Prostate gland (tissue), 2 donors: ENCODE results near the gene RASAL2. TPM values are rescaled to one million over a fixed set of nuclear protein-coding genes. Genes with fewer than 3 reads are reported as not detected.

Experiments used
- DNase-seq: peaks from one replicate; pipeline ENCODE4 v3.0.0-alpha.2; 2019; ENCODE audit warnings: low spot score
- H3K27ac ChIP-seq, 2 donors: fragments of 200-600 bp; sonication (generic); 2 replicates each; pipeline ENCODE4 v1.5.1; 2017 to 2019
- H3K27me3 ChIP-seq: fragments of 200-600 bp; sonication (generic); replicated peaks from 2 replicates; pipeline ENCODE4 v1.5.1; 2019; ENCODE audit not compliant: insufficient read depth
- H3K36me3 ChIP-seq, 2 donors: fragments of 200-600 bp; sonication (generic); 1 replicate in 1 of 2; 2 replicates in 1 of 2; pipeline versions ENCODE4 v1.5.1 to v1.8.1; 2017 to 2019
- H3K4me1 ChIP-seq: fragments of 200-600 bp; sonication (generic); replicated peaks from 2 replicates; pipeline ENCODE4 v1.5.1; 2019
- H3K4me3 ChIP-seq, 2 donors: fragments of 200-600 bp; sonication (generic); 2 replicates each; pipeline ENCODE4 v1.5.1; 2017 to 2019
- H3K9me3 ChIP-seq: fragments of 200-600 bp; sonication (generic); 2 replicates; pipeline ENCODE4 v1.5.1; 2017
- CTCF ChIP-seq, 4 experiments: fragments of 200-600 bp in 2 of 4; fragments of 450-650 bp in 2 of 4; sonication (generic) in 2 of 4; IDR thresholded peaks; 1 replicate in 3 of 4; 2 replicates in 1 of 4; pipeline ENCODE4 v1.5.1; 2016 to 2019; ENCODE audit warnings: antibody characterized with exemption in 4 of 4, mild to moderate bottlenecking in 2 of 4, moderate library complexity in 2 of 4
- POLR2A ChIP-seq: fragments of 450-650 bp; IDR thresholded peaks from one replicate; pipeline ENCODE4 v1.6.1; 2016; ENCODE audit warnings: antibody characterized with exemption, mild to moderate bottlenecking
- POLR2AphosphoS5 ChIP-seq: sonication (generic); formaldehyde crosslinking; IDR thresholded peaks from one replicate; pipeline ENCODE4 v1.6.1; 2017; ENCODE audit warnings: antibody characterized with exemption
- WGBS: methylation state at CpG from one replicate; pipeline ENCODE4 v1.1.5; 2018; 5-methylcytosine and 5-hydroxymethylcytosine counted together
- intact Hi-C: fragments of 100-400 bp; cut with DNase I; formaldehyde crosslinking; loops from one replicate; pipeline ENCODE4 v1.14.2; 2022
- total RNA-seq, 2 donors: library from RNA; depleted of rRNA; stranded (reverse); fragments of >200 nt; gene quantifications; one replicate each; pipeline ENCODE4 v1.1.0, GENCODE V29; 2016

The RASAL2 gene
- total RNA-seq, 2 donors from 2014 or later = 9.2 to 36.9 TPM

GRCh38 chr1:178368208-178368607 lies 274.3 kb downstream of the RASAL2 start:
- TF ChIP-seq POLR2A = no peak
- no peak for TF ChIP-seq CTCF (IDR thresholded peaks at IDR 0.05)
- no peak for TF ChIP-seq POLR2AphosphoS5
- Histone ChIP-seq H3K4me3 (no peak overlapping the region), H3K27ac (no peak overlapping the region), H3K36me3 (no peaks in the 10 kb centered on the region), H3K27me3 (no peaks in the 10 kb centered on the region), H3K4me1 (no peaks in the 10 kb centered on the region), H3K9me3 (no peaks in the 10 kb centered on the region)
- intact Hi-C loops = no loop called here
- WGBS = 88% methylated on average over 3 of the region's 3 CpGs
- DNase-seq = no peak

- intact Hi-C loops = no loop called here
- no peak overlapping the region for H3K27ac ChIP-seq
- 2% methylated on average over 6 of the region's 6 CpGs for WGBS
Observed at GRCh38 chr1:178371235-178371634, 277.3 kb downstream of the RASAL2 start.

GRCh38 chr1:178371933-178372388 lies 278.1 kb downstream of the RASAL2 start:
- intact Hi-C loops = no loop called here
- no peaks in the 10 kb centered on the region for H3K9me3 ChIP-seq
- no peak for DNase-seq
- TF ChIP-seq POLR2A (no peak), POLR2AphosphoS5 (no peak), CTCF (IDR thresholded peaks at IDR 0.05) (no peak)
- no peak overlapping the region for H3K27ac ChIP-seq
- no peaks in the 10 kb centered on the region for H3K4me1 ChIP-seq
- H3K36me3 ChIP-seq = no peaks in the 10 kb centered on the region
- WGBS = 7% methylated on average over 4 of the region's 4 CpGs
- no peak overlapping the region for H3K4me3 ChIP-seq
- no peaks in the 10 kb centered on the region for H3K27me3 ChIP-seq

More at GRCh38 chr1:178371235-178371634, 277.3 kb downstream of the RASAL2 start:
- no peaks in the 10 kb centered on the region for H3K27me3 ChIP-seq
- H3K9me3 ChIP-seq = no peaks in the 10 kb centered on the region
- no peak for DNase-seq
- H3K4me1 ChIP-seq = no peaks in the 10 kb centered on the region
- TF ChIP-seq CTCF (IDR thresholded peaks at IDR 0.05) = no peak
- no peak for TF ChIP-seq POLR2A
- TF ChIP-seq POLR2AphosphoS5 = no peak
- H3K36me3 ChIP-seq = no peaks in the 10 kb centered on the region
- H3K4me3 ChIP-seq = no peak overlapping the region

GRCh38 chr1:178374016-178374415 lies 280.1 kb downstream of the RASAL2 start:
- Histone ChIP-seq H3K4me3 (no peak overlapping the region), H3K27ac (no peak overlapping the region), H3K4me1 (no peaks in the 10 kb centered on the region), H3K27me3 (no peaks in the 10 kb centered on the region), H3K9me3 (no peaks in the 10 kb centered on the region), H3K36me3 (no peaks in the 10 kb centered on the region)
- TF ChIP-seq POLR2AphosphoS5 (no peak), POLR2A (no peak), CTCF (IDR thresholded peaks at IDR 0.05) (no peak)
- intact Hi-C loops = no loop called here
- 61% methylated on average over 1 of the region's 1 CpG for WGBS
- DNase-seq = no peak

GRCh38 chr1:178376008-178376407 lies 282.1 kb downstream of the RASAL2 start:
- Histone ChIP-seq H3K4me3 (no peak overlapping the region), H3K4me1 (no peaks in the 10 kb centered on the region), H3K27ac (no peak overlapping the region), H3K36me3 (no peaks in the 10 kb centered on the region), H3K27me3 (no peaks in the 10 kb centered on the region), H3K9me3 (no peaks in the 10 kb centered on the region)
- no peak for DNase-seq
- TF ChIP-seq POLR2AphosphoS5 (no peak), POLR2A (no peak), CTCF (IDR thresholded peaks at IDR 0.05) (no peak)
- 84% methylated on average over 2 of the region's 2 CpGs for WGBS
- intact Hi-C loops = no loop called here
